Measurements from ENCODE around the gene TMEM175. TPM values are rescaled to one million over a fixed set of nuclear protein-coding genes. Genes with fewer than 3 reads are reported as not detected.
"Not testable (repeated sequence)": the region's sequence is repeated elsewhere in the genome, so short reads cannot be mapped to it uniquely, and the experiment has no call there.

Gene TMEM175
- total and polyA plus RNA-seq, 2 of the 4 experiments (the other 2 are of a cell fraction), result 7.7 to 41.9 TPM

- WGBS, 2 experiments (ENCODE audit: extremely low coverage in 2 of 2, insufficient read length in 1 of 2), result no CpG with 5 or more reads among the region's 25 CpGs
- H3K56ac ChIP-seq (ENCODE audit: extremely low read depth, insufficient read depth, low read length); H3K9me3 ChIP-seq (ENCODE audit: control insufficient read depth, insufficient read depth, low read length); POLR2A ChIA-PET (ENCODE audit: unreplicated experiment); CTCF ChIA-PET; DNase-seq; dilution Hi-C loops (cut with HindIII; ENCODE audit: low sequenced_read_pairs, unreplicated experiment); H2AK9ac ChIP-seq (replicated peaks; ENCODE audit: low read depth, low read length, poor library complexity); H3K23ac ChIP-seq (ENCODE audit: low read depth, low read length); H2BK5ac ChIP-seq (ENCODE audit: low read depth, low read length, poor library complexity, severe bottlenecking); H2BK20ac ChIP-seq (ENCODE audit: low read depth, low read length); H3K4me2 ChIP-seq (ENCODE audit: low read depth, low read length); H4K5ac ChIP-seq (ENCODE audit: low read depth, low read length); H3K27ac ChIP-seq (ENCODE audit: insufficient read depth, low read length); H3K9ac ChIP-seq (ENCODE audit: low read depth, low read length); H3K4ac ChIP-seq (ENCODE audit: low read depth, low read length); H3K14ac ChIP-seq (replicated peaks; ENCODE audit: low read depth, low read length); H2AK5ac ChIP-seq (ENCODE audit: low read depth, low read length); H3K27me3 ChIP-seq (ENCODE audit: control insufficient read depth, insufficient read depth, low read length); H4K91ac ChIP-seq (ENCODE audit: insufficient read depth, low read depth, low read length); in situ Hi-C loops (cut with MboI; ENCODE audit: low sequenced_read_pairs); H3K18ac ChIP-seq (ENCODE audit: low read depth, low read length); H3K4me3 ChIP-seq (ENCODE audit: insufficient read depth, low read depth, low read length); H3K36me3 ChIP-seq (ENCODE audit: control insufficient read depth, insufficient read depth, low read length); H3K4me1 ChIP-seq (ENCODE audit: control insufficient read depth, insufficient read depth, low read length); H2BK15ac ChIP-seq (ENCODE audit: low read depth, low read length); H2BK120ac ChIP-seq (ENCODE audit: low read depth, low read length); ATAC-seq (ENCODE audit: low read depth); intact Hi-C loops (cut with micrococcal nuclease); H4K8ac ChIP-seq (ENCODE audit: low read depth in 2 of 2, low read length in 2 of 2); BruUV-seq (replicated peaks); H2AFZ ChIP-seq (replicated peaks; ENCODE audit: low read length, poor library complexity): not testable (repeated sequence)
- Histone ChIP-seq H4K20me1 (ENCODE audit: insufficient read depth, low read length) (peaks cover 21% of the 10 kb centered on the region), H3K79me1 (ENCODE audit: low read depth in 1 of 2, low read length in 2 of 2) (peaks cover 4 to 17% of the 10 kb centered on the region in 2 experiments; a peak in 3 of 4 replicates), H3K9me1 (ENCODE audit: insufficient read depth, low read length) (peaks cover 11% of the 10 kb centered on the region; the same call in 1 of the 2 replicates)
Measured at GRCh38 chr4:976016-976415, 43.8 kb downstream of the TMEM175 start.
